GM19328 (cell line): ENCODE results near the gene CHST12.
A peak's percentile ranks its signal among the peaks of the same experiment; 100 is the strongest.

Experiments
- ATAC-seq: cut with Tn5 transposase; IDR thresholded peaks from one replicate; pipeline ENCODE4 v1.9.1; 2021; ENCODE audit warnings: mild to moderate bottlenecking, moderate library complexity; ENCODE audit not compliant: unreplicated experiment

Gene CHST12

DNA sequence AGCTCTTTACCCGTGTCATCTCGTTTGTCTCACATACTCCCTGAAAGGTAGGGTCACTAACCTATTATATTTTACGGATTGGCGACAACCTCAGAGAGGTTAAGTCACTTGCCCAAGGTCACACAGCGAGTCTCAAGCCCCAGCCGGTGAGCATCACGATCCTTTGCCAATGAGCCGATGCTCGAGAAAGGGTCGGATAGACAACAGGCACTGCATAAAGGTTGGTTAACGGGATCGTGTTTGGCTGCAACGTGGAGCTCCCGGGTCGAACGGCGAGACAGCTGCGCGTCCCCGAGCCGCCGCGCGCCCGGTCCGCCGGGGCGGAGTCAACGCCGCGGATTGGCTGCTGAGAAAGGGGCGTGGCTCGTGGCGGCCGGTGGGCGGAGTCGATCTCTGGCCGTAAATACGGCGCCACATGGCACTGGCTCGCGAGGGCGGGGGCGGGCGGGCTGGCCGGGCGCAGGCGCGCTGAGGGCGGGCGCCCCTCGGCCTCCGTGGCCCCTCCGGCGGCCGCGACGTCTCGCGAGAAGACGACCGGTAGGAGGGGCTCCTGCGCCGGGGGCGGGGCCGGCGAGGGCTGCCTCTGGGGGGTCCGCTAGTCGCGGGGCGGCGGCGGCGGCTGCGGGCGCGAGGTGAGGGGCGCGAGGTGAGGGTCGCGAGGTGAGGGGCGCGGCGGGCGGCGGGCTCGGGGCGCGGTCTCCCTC is at the start of gene CHST12:
CHST12 (plus strand) TSS at position 598 of the 704 bp plus-strand sequence. CDS start 29,029 bp downstream, outside the sequence.
- peak; percentile 41 for ATAC-seq

DNA sequence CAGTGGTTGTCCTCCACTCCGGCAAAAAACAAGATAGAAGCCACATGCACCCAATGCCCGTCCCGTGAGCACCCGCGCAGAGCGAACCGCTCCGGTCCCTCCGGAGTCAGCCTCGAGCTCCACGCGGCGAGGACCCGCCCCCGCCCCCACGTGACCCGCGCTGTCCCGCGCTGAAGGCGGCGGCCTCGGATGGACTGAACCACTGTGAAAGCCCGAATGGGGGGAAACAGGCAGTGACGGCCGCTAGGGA is 49.5 kb upstream of the CHST12 start:
- ATAC-seq: peak; percentile 48

DNA sequence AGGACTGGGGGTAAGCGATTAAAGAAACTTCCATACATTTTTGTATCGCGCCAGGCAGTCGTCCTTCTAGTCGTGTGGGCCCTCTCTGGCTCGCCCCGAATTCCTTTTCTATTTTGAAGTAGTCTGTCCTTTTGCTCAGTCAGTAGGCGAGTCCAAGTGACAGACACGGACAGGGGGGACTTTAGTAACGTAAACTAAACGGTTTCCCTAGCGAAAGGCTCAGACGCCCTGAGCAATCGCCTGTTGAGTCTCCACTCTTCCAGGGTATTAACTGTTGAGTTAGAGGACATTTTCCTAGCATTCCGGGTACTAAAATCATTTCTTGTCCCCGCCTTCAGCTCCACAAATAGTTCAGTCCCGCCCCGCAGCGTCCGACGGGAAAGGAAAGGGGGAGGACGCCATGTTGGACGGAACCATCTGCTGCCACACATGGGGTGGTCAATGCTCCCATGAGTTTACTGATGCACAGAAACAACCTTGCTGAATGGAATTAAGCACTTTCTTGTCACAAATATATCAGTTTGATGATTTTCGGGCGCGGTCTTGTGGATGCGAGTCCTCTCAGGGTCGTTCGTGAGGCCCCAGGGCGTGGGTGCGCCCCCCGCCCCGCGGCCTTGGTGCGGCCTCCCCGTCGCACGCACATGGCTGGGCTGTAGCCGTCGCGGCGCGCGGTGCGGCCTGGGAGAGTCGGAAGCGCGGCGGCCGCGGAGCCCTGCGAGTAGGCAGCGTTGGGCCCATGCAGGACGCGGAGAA is 49.0 kb upstream of the CHST12 start, which contains the start of gene EIF3B:
EIF3B (plus strand) TSS at position 642 of the 753 bp plus-strand sequence; CDS start at position 737, 95 bp downstream.
- ATAC-seq: peak; percentile 77

DNA sequence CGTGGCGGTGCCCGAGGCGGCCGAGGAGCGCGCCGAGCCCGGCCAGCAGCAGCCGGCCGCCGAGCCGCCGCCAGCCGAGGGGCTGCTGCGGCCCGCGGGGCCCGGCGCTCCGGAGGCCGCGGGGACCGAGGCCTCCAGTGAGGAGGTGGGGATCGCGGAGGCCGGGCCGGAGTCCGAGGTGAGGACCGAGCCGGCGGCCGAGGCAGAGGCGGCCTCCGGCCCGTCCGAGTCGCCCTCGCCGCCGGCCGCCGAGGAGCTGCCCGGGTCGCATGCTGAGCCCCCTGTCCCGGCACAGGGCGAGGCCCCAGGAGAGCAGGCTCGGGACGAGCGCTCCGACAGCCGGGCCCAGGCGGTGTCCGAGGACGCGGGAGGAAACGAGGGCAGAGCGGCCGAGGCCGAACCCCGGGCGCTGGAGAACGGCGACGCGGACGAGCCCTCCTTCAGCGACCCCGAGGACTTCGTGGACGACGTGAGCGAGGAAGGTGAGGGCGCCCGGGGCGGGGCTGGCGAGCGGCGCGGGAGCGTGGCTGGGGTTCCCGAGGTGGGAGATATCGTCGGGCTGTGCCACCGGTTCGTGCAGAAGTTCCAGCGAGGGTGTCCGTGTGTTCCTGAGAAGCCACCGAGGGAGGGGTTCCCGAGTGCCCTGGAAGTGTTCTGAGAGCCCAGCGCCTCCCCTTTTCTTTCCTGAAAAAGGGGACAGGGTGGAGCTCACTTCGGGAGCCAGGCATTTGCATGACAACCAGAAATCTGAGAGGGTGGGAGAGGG is 48.3 kb upstream of the CHST12 start:
- peak; percentile 9 for ATAC-seq

DNA sequence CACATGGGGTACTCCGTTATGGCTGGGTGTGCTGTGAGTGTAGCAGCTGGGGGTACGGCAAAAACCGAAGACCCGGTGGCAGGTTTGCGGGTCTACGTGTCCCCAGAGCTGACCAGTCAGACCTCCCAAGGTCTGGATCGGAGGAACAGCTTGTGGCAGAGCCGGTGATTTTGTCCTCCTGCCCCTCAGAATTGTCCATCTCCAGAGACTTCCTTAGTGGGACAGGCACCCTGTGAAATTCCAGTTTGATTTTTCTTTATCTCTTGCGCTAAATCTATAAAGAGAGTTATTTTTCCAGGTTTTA is 47.8 kb upstream of the CHST12 start:
- ATAC-seq: no peak

DNA sequence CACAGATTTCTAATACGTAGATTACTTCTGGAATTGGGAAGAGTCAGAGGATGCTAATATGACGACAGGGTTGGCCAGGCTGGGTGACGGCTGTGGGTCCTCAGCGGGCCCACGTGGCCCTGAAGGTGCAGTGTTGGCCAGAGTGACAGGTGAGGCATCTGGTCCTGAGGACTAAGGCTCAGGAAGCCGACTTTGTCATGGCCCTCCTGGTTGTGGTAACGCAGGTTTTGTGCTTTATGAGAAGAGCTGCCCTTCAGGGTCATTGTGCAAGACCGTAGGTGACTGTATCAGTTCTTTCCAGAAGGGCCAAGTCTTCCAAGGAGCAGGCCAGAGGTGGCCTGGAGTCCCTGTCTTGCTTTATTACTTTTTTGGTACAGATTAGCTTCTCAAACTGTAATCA is 46.2 kb upstream of the CHST12 start:
- no peak for ATAC-seq

DNA sequence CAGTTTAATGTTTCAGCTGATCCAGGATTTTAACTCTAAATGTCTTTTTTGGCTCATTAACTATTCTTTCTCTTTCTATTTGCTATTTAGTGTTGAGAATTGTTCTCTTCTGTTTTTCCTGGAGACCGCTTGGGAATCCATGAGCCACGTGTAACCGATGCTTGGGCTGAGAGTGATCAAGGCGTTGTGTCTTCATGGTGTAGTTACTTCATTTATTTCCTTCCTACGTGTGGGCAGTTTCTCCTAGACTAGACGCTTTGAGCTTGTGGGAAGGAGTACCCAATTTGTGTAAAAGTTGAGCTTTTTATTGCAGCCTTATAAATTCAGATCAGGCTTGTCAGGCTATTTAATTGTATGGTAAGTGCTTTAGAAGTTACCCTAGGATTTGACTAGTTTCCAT is 45.8 kb upstream of the CHST12 start:
- no peak for ATAC-seq

DNA sequence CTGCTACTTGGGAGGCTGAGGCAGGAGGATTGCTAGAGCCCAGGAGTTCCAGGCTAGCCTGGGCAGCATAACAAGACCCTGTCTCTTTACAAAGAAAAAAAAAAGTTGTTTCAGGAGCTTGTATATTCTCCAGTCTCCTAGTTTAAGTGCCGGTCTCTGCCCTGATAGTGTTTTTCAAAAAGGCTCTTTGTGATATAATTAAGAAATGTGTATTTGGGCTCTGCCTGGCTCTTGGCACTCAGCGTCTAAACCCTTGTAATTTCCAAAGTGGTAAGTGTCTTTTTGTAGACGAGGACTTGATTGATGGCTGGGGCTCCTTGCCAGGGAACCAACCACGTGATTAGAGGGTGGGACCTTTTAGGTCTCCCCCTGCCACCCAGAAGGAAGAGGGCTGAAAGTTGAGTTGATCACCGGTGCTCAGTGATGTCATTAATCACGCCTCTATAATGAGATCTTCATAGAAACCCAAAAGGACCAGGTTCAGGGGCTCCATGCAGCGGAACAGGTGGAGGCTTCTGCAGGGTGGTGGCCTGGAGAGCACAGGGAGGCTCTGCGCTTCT is 44.4 kb upstream of the CHST12 start:
- no peak for ATAC-seq

DNA sequence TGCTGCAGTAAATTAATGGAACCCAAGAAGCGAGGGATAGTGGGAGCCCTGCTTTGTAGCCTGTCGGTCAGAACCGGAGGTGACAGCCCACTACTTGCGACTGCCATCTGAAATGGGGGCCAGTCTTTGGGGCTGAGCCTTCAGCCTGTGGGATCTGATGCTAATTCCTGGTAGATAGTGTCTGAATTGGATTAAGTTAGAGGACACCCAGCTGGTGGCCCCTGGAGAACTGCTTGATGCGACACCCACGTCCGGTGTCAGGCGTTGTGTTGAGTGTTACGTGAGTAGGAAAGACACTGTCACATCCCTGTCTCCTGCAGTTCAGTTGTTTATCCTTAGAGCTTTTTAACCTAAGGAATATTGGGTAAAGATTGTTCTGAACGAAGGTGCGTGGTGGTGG is 43.8 kb upstream of the CHST12 start:
- ATAC-seq: no peak

DNA sequence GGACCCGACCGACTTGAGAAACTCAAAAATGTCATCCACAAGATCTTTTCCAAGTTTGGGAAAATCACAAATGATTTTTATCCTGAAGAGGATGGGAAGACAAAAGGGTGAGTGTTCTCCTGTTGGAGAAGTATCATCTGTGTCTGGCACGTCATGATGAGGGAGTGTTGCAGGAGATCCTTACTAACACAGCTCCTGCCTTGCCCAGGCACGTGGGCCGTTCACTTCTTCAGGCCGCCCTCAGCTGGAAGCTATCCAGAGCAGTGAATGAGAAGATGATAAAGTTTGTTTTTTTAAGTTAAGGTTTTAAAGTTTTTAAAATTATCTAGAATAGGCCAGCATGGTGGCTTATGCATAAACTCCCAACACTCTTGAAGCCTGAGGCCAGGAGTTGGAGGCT is 42.6 kb upstream of the CHST12 start:
- ATAC-seq: no peak

DNA sequence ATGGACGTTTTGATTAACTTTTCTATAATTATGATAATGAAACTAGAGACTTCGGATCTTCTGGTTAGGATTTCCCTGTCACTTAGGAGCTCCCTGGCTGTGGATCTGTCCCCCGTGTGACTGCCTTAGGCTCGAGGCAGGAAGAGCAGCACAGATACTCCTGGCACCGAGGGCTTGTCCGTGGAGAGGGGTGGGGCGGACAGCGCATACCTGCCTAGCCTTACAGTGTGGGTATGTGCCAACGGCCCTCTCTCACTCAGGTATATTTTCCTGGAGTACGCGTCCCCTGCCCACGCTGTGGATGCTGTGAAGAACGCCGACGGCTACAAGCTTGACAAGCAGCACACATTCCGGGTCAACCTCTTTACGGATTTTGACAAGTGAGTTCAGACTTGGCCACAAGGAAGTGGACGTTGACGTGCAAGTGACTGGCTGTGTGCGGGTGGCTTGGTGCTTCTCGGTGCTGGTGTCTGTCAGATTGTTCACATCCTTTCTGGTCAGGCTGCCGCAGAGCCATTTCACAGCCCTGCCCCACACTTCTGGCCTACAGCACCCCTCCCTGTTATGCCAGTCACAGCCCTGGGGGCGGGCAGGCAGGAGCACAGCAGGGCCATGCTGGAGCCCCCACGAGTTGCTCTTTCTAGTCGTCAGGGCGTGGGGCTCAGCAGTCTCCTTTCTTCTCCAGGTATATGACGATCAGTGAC is 40.9 kb upstream of the CHST12 start:
- ATAC-seq: no peak

DNA sequence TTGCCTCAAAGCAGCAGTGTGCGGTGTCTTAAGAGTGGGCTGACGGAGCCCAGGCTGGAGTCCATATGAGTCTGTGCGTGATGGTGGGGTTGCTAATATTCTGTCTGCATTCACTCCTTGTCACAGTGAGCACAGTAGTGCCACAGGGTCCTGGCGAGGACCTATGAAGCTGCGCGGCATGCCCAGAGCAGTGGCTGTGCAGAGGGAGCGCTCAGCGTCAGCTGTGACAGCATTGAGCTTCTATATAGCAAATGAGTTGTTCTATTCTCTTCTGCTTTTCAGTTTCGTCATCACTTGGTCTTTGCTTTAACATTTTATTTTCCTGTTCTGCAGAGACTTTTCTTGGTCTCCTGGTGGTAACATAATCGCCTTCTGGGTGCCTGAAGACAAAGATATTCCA is 34.3 kb upstream of the CHST12 start:
- ATAC-seq: no peak

DNA sequence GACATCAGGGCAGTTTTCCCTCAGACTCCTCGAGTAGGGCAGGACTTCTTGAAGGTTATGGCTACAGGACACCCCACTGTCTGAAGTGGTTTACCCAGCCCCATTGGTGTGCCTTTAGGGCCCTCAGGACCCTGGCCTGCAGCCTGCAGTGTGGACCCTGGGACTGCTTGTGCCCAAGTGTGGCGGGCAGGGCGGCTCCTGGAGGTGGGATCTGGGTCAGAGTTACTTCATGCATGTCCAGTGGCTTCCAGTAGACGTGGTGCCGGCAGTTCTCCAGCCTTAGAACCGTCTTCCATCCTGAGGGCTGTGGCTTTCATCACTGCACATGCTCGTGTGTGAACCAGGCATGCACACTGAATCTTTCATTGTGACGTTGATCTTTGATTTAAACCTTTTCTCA is 32.1 kb upstream of the CHST12 start:
- ATAC-seq: no peak

DNA sequence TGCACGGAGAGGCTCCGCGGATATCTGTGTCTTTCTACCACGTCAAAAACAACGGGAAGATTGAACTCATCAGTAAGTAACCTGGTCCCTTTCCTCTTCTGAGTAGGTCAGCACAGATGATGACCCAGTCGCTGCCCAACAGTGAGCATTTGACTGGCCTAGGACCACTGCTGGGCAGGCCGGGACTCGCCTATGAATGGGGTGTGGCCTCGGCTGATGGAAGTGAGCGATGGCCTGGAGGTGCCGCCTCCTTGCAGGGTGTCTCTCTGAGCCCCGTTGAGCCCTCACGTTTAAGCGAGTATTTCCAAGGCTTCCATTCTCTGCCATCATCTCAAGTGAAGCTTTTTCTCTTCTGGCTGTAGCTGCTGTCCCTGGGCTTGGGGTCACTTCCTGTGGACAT is 30.7 kb upstream of the CHST12 start:
- no peak for ATAC-seq

DNA sequence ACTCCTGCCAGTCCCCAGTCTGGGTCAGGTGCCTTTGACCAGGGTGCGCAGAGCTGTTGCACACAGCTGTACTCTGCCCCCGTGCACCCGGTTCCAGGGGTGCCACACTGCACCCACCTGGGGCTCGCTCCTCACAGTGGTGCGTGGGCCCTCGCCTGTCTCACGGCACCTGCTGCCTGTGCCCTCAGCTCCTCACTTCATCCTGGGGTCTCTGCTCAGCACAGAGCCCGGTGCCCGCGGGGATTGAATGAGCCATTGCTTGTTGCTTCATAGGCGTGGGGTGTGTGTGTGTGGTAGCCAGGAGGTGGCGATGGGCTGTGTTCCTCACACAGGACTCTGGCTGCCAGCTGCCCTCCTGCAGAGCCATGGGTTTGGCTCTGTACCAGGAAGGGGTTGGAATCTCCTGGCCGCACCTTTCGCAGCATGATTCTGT is 30.3 kb upstream of the CHST12 start:
- ATAC-seq: no peak

DNA sequence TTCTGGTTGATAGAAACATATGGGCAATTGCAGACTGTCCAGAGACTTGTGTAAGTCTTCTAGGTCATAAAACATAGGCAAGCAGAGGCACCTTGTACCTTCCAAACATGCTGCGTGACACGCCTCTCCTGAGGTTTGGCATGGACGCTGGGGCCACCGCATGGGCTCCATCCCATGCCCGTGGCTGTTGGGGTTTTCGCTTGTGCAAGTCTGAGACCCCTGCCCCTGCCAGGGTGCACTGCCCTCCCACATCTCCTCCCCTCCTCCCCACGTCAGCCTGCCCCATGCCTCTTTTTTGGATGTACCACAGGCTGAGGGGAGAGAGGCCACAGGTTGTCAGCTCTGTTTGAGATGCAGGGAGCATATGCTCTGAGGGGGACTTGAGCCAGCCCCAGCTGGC is 29.8 kb upstream of the CHST12 start:
- no peak for ATAC-seq

DNA sequence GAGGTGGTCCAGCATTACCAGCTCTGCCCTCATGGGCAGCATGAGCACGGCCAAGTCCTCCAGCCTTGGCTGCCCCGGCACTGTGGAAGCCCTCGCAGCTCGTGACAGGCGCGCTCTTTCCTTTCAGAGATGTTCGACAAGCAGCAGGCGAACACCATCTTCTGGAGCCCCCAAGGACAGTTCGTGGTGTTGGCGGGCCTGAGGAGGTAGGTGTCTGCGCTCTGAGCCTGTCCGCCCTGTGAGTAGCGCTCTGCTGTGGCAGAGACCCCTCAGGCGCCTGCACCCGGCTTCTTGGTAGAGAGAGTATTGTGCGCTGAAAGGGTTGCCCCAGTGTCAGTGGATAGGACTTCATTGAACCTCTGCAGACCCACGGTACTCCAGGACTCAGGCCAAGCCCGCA is 29.0 kb upstream of the CHST12 start:
- no peak for ATAC-seq

DNA sequence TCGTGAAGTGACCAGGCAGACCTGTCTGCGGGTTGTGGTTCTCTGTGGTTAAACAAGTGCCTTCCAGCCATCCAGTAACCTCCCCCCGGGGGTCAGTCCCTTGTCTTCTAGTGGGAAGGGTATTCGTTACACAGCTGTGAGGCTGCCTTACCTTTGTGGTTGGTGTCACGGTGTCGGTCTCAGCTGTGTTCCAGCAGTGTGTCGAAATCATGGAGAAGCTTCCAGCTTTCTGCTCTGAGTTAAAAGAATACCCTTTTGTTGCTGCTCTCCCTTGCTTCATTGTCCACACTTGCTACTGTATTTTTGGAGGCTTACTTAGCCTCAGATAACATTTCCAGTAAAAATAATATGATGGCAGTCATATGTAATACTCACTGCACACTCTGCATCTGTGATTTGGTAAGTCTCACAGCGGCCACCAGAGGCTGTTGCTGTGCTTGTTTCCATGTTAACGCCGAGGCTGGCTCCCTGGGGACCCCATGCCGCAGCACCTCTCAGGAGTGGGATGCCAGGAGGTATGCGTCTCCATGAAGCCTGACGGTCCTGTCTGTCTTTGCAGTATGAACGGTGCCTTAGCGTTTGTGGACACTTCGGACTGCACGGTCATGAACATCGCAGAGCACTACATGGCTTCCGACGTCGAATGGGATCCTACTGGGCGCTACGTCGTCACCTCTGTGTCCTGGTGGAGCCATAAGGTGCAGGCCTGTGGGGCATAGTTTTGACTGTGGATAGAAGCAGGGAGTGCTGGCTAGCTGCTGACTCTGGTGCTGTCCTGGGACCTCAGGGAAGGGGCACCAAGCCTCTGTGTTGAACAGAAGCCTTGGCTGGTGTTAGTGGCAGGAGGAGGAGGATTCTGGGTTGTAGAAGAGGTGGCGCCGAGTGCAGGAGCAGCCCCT is 28.3 kb upstream of the CHST12 start:
- no peak for ATAC-seq

DNA sequence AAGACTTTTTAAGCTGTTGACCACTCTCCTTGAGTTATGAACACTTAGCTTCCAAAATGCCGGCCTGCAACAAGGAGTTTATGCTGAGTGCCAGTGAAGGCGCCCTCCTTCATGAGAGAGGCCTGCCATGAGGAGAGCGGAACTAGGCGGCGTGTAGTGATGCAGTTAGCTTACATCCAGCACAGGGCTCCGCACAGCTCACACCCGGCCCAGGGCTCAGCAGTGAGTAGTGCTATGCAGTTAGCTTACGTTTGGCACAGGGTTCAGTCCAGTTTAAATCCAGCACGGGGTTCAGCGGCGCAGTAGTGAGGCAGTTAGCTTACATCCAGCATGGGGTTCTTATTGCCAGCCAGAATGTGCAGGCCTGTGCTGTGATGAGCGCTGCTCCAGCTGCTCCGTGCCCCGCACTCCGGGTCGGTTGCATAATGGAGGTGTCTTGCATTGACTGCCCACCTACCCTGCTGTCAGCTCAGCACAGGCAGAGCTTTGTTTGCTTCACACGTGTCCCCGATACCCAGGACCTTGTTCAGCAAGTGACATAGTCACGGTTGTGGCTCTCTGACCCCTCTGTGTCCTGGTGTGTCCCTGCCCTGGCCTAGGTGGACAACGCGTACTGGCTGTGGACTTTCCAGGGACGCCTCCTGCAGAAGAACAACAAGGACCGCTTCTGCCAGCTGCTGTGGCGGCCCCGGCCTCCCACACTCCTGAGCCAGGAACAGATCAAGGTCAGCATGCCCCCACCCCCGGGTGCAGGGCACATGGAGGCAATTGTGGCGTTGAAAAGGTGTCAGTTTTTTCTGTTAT is 26.9 kb upstream of the CHST12 start:
- no peak for ATAC-seq
